Measurements from ENCODE around the gene SLC6A4. TPM values are rescaled to one million over a fixed set of nuclear protein-coding genes. Genes with fewer than 3 reads are reported as not detected.

SLC6A4 gene
- total RNA-seq, 4 donors from 2014 or later, result 1.3 TPM; not detected in 2

- TF ChIP-seq, protein P1, sequence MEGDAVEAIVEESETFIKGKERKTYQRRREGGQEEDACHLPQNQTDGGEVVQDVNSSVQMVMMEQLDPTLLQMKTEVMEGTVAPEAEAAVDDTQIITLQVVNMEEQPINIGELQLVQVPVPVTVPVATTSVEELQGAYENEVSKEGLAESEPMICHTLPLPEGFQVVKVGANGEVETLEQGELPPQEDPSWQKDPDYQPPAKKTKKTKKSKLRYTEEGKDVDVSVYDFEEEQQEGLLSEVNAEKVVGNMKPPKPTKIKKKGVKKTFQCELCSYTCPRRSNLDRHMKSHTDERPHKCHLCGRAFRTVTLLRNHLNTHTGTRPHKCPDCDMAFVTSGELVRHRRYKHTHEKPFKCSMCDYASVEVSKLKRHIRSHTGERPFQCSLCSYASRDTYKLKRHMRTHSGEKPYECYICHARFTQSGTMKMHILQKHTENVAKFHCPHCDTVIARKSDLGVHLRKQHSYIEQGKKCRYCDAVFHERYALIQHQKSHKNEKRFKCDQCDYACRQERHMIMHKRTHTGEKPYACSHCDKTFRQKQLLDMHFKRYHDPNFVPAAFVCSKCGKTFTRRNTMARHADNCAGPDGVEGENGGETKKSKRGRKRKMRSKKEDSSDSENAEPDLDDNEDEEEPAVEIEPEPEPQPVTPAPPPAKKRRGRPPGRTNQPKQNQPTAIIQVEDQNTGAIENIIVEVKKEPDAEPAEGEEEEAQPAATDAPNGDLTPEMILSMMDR (IDR thresholded peaks at IDR 0.05; ENCODE audit: low read depth), result no peak
Measured at GRCh38 chr17:30148376-30148775, 87.1 kb downstream of the SLC6A4 start.

Small RNA genes within 50 kb of the gene (small RNA-seq; reads per million reads assigned to genes)
- 56.2 reads per million, percentile 96 among the genes with 10 or more reads in this experiment for gene RF00154

Other genes with a start within 250 kb of the SLC6A4 start
- gene NSRP1, start 118.9 kb downstream of the SLC6A4 start, total RNA-seq, result 10 to 100 TPM; 18.5 to 39.4 (median 31.1) TPM
- gene BLMH, start 56.2 kb upstream of the SLC6A4 start, total RNA-seq, result 10 to 100 TPM; 17.0 to 32.4 (median 28.6) TPM
- gene TMIGD1, start 98.4 kb upstream of the SLC6A4 start, total RNA-seq, result not detected
- gene CPD, start 143.2 kb upstream of the SLC6A4 start, total RNA-seq, result 100 to 1,000 TPM in 1 of 4 donors, 10 to 100 TPM in 3; 70.9 to 143 (median 77.5) TPM
- gene GOSR1, start 241.7 kb upstream of the SLC6A4 start, total RNA-seq, result 10 to 100 TPM; 32.8 to 77.9 (median 36.6) TPM

All from subcutaneous adipose tissue (tissue), 4 donors.